CD1c-positive myeloid dendritic cell (primary cell): ENCODE data around the gene HYAL3.

ENCODE experiments used
- DNase-seq: peaks from one replicate; pipeline ENCODE4 v3.0.0-alpha.2; 2016; ENCODE audit errors: extremely low spot score

HYAL3 gene

DNA sequence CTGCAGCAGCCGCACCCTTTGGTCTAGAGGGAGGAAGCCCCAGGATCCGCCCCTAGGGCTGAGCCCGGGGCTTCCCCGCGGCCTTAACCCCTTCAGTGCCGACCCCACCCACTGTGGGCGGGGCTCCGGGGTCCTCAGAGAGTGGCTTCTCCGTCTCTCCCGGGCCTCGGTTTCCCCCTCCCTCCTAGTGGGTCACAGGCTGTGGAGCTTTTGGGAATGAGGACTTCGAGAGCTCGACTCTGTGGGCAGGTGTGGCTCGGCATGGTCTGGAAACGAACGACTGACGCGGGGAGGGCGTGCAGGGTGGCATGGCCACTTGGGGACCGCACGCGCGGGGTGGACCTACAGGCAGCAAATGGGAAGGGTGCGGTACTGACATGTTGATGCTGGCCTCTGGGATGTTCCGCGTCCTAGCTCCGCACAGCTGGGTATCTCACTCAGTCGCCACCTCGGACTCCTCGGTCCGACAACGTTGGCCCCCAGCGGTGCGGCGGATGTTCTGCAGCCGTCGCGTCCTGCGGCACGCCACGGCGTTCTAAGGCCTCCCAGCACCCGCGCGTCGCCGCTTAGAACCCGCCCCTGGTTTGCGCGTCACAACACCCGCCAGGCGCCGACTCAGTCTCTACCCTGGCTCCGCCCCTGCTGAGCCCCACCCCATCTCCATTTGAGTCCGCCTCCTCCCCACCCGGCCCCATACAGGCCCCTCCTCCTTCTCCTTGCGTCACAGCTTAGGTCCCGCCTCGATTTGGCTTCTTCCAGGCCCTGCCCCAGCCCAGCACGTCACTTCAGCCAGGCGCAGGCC lies at the start of gene HYAL3, which contains the start of gene NAA80:
Gene HYAL3, minus strand, starts transcription at position 570 of the 802 bp plus-strand sequence. CDS start 3,803 bp downstream, outside the sequence.
Gene NAA80, minus strand, starts transcription at position 570 of the 802 bp plus-strand sequence. CDS start 1,942 bp downstream, outside the sequence.
- DNase-seq = peak; percentile 99

GRCh38 chr3:50347187-50347813 lies 48.1 kb upstream of the HYAL3 start:
- DNase-seq = peak; percentile 87

DNA sequence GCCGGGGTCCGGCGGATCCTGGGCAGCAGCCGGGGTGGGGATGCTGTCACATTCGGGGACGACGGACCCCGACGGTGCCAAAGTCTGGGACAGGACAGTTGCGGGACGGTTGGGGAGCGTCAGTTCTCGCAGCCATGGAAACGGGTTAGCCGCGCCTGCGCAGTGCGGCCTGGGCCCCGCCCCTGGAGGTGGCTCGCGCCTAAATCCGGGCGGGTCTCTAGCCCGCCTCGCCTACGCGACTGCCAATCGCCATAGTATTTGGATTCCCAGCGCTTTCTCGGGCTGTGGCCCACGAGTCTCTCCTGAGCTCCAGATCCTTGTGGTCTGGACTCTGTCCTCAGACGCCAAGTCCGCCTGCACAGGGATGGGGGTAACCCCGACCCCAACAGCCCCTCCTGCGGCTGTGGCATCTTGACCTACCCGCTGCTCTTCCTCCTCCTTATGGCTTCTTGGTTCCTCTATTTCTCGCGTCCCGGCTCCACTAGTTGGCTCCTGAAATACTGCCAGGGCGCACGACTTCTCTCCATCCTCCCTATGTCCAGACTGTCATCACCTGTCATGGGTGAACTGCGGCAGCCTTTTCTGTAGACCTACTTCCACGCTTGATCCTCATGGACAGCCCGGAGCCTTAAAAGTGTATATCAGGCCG lies 46.5 kb upstream of the HYAL3 start, which contains the start of gene ZMYND10:
Gene ZMYND10, minus strand, starts transcription at position 147 of the 649 bp plus-strand sequence. CDS start 153 bp downstream, outside the sequence.
- DNase-seq = peak; percentile 91

DNA sequence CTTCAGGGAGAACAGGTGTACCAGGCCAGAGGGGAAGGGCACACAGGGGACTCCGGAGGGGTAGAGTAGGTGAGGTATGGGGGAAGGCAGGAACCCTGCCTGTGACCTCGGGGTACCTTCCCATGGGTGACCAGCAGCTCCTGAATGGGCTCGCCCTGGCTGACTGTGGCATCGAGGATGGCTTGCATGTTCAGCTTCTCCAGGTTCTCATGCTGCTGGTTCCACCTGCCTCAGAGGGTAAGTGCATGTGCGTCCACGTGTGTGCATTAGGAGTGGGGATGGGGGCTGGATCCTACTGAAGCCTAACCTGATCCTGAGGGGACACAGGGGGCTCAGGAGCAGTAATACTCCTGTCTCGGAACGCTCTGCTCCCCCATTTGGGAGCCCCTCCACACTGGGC lies 45.8 kb upstream of the HYAL3 start:
- no peak for DNase-seq

- no peak for DNase-seq
Observed at GRCh38 chr3:50342813-50343633, 43.8 kb upstream of the HYAL3 start.

- no peak for DNase-seq
Observed at GRCh38 chr3:50341996-50342650, 42.9 kb upstream of the HYAL3 start.

GRCh38 chr3:50341537-50341936 lies 42.3 kb upstream of the HYAL3 start:
- no peak for DNase-seq

GRCh38 chr3:50340448-50341329 lies 41.5 kb upstream of the HYAL3 start, which contains the start of gene RASSF1:
RASSF1 (minus strand) TSS chr3:50340836; CDS start chr3:50340805, 31 bp downstream.
- peak; percentile 87 for DNase-seq

- DNase-seq = no peak
Observed at GRCh38 chr3:50340147-50340447, 40.9 kb upstream of the HYAL3 start.

- DNase-seq = no peak
Observed at GRCh38 chr3:50339485-50340146, 40.4 kb upstream of the HYAL3 start.

- peak; percentile 71 for DNase-seq
Observed at GRCh38 chr3:50338965-50339364, 39.8 kb upstream of the HYAL3 start.

- DNase-seq = peak; percentile 99
Observed at GRCh38 chr3:50337175-50337861, 38.1 kb upstream of the HYAL3 start.

DNA sequence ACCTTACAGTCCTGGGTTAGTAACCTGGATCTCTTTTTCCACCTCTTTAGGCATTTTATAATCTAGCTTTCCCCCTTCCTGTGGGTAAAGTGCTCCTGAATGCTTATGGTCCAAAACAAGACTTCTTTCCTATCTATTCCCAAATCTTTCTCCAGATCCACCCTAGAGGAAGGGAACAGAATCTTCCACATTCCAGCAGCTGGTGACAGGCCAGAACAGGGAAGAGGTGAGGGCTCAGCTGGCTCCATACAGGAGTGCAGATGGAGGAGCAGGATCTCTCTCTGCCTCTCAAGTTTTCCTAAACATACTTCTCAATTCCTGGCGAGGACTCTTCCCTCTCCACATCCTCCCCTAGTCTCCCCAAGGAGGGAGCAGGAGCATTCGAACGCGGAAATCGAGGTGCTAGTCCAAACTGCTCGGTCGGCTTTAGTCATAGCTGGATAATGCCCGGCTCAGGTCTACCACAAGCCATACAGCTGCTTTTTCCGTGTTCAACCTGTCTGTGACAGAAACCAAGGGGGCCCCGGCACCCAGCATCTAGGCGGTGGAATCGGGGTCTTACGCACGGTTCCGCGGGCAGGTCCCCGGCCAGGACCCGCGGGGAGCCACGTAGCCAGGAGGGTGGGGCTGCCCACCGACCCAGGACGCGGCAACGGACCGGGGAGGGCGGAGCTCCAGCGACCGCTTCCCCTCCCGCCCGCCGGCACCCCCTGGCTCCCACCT lies 37.4 kb upstream of the HYAL3 start:
- no peak for DNase-seq

- no peak for DNase-seq
Observed at GRCh38 chr3:50334339-50335075, 35.3 kb upstream of the HYAL3 start.

GRCh38 chr3:50333744-50334328 lies 34.6 kb upstream of the HYAL3 start:
- no peak for DNase-seq

- no peak for DNase-seq
Observed at GRCh38 chr3:50331364-50331907, 32.2 kb upstream of the HYAL3 start.

GRCh38 chr3:50330330-50330729 lies 31.1 kb upstream of the HYAL3 start:
- no peak for DNase-seq
